ENCODE data around the gene LCP2. TPM values are rescaled to one million over a fixed set of nuclear protein-coding genes. Genes with fewer than 3 reads are reported as not detected.

LCP2 gene
- total and polyA plus RNA-seq, 2 of the 8 experiments (the other 6 are each of a cell fraction or from before 2014, with no cell fraction given) = 0.26 to 0.33 TPM

DNA sequence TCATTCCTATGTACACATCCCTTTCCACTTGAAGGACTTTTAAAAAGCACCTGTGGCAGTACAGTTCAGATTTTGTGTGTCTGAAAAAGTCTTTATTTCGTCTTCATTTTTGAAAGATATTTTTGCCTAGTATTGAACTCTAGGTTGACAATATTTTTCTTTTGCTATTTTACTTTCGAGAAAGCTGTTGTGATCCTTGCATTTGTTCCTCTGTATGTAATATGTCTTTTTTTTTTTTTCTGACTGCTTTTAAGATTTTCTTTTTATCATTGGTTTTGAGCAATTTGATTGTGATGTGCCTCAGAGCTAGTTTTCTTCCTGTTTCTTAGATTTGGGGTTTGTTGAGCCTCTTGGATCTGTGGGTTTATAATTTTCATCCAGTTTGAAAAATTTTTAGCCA, 13.3 kb downstream of the LCP2 start:
- Histone ChIP-seq H3K4me1 (replicated peaks in 1 of 4; ENCODE audit: control insufficient read depth in 3 of 4, insufficient read depth in 4 of 4, low read length in 3 of 4) (peaks cover 10 to 14% (median 12%) of the 10 kb centered on the region in 4 experiments), H3K56ac (replicated peaks; ENCODE audit: insufficient read length, low read depth, low read length) (no peak overlapping the region), H3K9ac (replicated peaks in 1 of 4; ENCODE audit: extremely low read depth in 1 of 4, low read depth in 3 of 4, low read length in 3 of 4) (no peak overlapping the region), H2BK12ac (ENCODE audit: low read depth, low read length) (no peak overlapping the region), H3K18ac (ENCODE audit: extremely low read depth, low read length) (no peak overlapping the region), H3K79me1 (ENCODE audit: low read depth, low read length) (no peaks in the 10 kb centered on the region), H2BK5ac (ENCODE audit: low read depth, low read length) (no peak overlapping the region), H3K23ac (ENCODE audit: insufficient read length) (no peak overlapping the region), H3K23me2 (ENCODE audit: low read depth, low read length) (0 out of 2 replicates have a peak, but pooled peaks cover 3% of the 10 kb centered on the region), H4K8ac (ENCODE audit: extremely low read depth, insufficient read depth, low read length) (no peak overlapping the region), H3K27me3 (replicated peaks in 1 of 4; ENCODE audit: control insufficient read depth in 3 of 4, extremely low read depth in 1 of 4, insufficient read depth in 3 of 4, low read length in 3 of 4) (no peaks in the 10 kb centered on the region), H3K9me3 (ENCODE audit: insufficient read depth in 2 of 2, low read depth in 1 of 2, low read length in 1 of 2) (peaks cover 8% of the 10 kb centered on the region in 2 experiments; a peak in 2 of 4 replicates), H2BK20ac (ENCODE audit: low read length) (no peak overlapping the region), H3K4me3 (ENCODE audit: extremely low read depth in 1 of 4, insufficient read depth in 2 of 4, low read depth in 3 of 4, low read length in 4 of 4) (no peak overlapping the region), H4K91ac (replicated peaks; ENCODE audit: insufficient read length, low read length) (no peak overlapping the region), H3K14ac (ENCODE audit: insufficient read length) (no peak overlapping the region), H3K79me2 (ENCODE audit: control insufficient read depth in 1 of 2, insufficient read depth in 2 of 2, low read length in 2 of 2) (no peaks in the 10 kb centered on the region), H3K4me2 (ENCODE audit: insufficient read depth in 1 of 2, low read depth in 2 of 2, low read length in 2 of 2) (no peak overlapping the region), H4K5ac (ENCODE audit: insufficient read length, low read depth, low read length) (no peak overlapping the region), H2BK120ac (replicated peaks; ENCODE audit: low read depth, low read length) (no peak overlapping the region), H3K27ac (ENCODE audit: low read depth, low read length) (no peak overlapping the region), H2BK15ac (ENCODE audit: low read length) (no peak overlapping the region), H2AK5ac (ENCODE audit: low read depth, low read length) (no peak overlapping the region), H4K20me1 (replicated peaks in 1 of 2; ENCODE audit: control insufficient read depth in 1 of 2, insufficient read depth in 2 of 2, low read length in 2 of 2) (no peaks in the 10 kb centered on the region), H3K36me3 (ENCODE audit: control insufficient read depth in 2 of 4, insufficient read depth in 4 of 4, low read length in 3 of 4) (no peaks in the 10 kb centered on the region), H2AFZ (ENCODE audit: low read length) (no peak overlapping the region), H3K4ac (replicated peaks; ENCODE audit: insufficient read length, low read depth, low read length) (no peak overlapping the region)
- WGBS, 2 experiments (ENCODE audit: extremely low coverage in 1 of 2, insufficient coverage in 1 of 2, insufficient read length in 1 of 2, insufficient replicate concordance in 2 of 2, low coverage in 1 of 2, low lambda C conversion rate in 2 of 2, missing lambda C conversion rate in 1 of 2) = 80% methylated on average over 2 of the region's 2 CpGs; no CpG with 5 or more reads in 1 of the 2 experiments
- FAIRE-seq = no peak
- TF ChIP-seq NRF1 (IDR thresholded peaks at IDR 0.05; ENCODE audit: low read depth, low read length) (no peak), CHD2 (IDR thresholded peaks at IDR 0.05; ENCODE audit: low read length) (no peak), RXRA (IDR thresholded peaks at IDR 0.05; ENCODE audit: insufficient read depth, low read depth, low read length) (no peak), HDAC6 (IDR thresholded peaks at IDR 0.05; ENCODE audit: low read depth, low read length) (no peak), JUND (IDR thresholded peaks at IDR 0.05; ENCODE audit: low read length) (no peak), BRCA1 (IDR thresholded peaks at IDR 0.05; ENCODE audit: low read depth, low read length) (no peak)
- TF ChIP-seq, protein P1, sequence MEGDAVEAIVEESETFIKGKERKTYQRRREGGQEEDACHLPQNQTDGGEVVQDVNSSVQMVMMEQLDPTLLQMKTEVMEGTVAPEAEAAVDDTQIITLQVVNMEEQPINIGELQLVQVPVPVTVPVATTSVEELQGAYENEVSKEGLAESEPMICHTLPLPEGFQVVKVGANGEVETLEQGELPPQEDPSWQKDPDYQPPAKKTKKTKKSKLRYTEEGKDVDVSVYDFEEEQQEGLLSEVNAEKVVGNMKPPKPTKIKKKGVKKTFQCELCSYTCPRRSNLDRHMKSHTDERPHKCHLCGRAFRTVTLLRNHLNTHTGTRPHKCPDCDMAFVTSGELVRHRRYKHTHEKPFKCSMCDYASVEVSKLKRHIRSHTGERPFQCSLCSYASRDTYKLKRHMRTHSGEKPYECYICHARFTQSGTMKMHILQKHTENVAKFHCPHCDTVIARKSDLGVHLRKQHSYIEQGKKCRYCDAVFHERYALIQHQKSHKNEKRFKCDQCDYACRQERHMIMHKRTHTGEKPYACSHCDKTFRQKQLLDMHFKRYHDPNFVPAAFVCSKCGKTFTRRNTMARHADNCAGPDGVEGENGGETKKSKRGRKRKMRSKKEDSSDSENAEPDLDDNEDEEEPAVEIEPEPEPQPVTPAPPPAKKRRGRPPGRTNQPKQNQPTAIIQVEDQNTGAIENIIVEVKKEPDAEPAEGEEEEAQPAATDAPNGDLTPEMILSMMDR (IDR thresholded peaks at IDR 0.05; ENCODE audit: control extremely low read depth in 1 of 3, insufficient read depth in 1 of 3, low read depth in 1 of 3, low read length in 3 of 3) = no peak
- ChIA-PET CTCF (ENCODE audit: partially characterized antibody) (no interaction called here), POLR2A (ENCODE audit: partially characterized antibody) (interaction anchor here (0.6 kb wide), 1 partner anchor 60 kb away, joined by 4 read pairs; no protein-coding TSS in a partner anchor)
- DNase-seq (ENCODE audit: low read depth in 1 of 2, low spot score in 2 of 2) = no peak

Data from H1 (cell line).